ENCODE measurements around the gene PLAA.

GRCh38 chr9:26882154-26882553 is 64.9 kb downstream of the PLAA start:
- TF ChIP-seq GATA2 (IDR thresholded peaks at IDR 0.05; ENCODE audit: low read depth, low read length) (no peak), GATA3 (IDR thresholded peaks at IDR 0.05; ENCODE audit: low read depth, low read length) (no peak)
